ENCODE measurements around the gene RXRA.
"Not testable (repeated sequence)": the region's sequence is repeated elsewhere in the genome, so short reads cannot be mapped to it uniquely, and the experiment has no call there.

DNA sequence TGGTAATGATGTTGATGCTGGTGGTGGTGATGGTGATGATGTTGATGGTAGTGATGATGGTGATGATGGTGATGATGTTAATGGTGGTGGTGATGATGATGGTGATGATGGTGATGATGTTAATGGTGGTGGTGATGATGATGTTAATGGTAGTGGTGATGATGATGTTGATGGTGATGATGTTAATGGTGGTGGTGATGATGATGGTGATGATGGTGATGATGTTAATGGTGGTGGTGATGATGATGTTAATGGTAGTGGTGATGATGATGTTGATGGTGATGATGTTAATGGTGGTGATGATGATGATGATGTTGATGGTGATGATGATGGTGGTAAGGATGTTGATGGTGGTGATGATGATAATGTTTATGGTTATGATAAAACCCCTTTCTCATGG is 20.2 kb upstream of the RXRA start:
- TF ChIP-seq POLR2AphosphoS5 (IDR thresholded peaks at IDR 0.05; ENCODE audit: insufficient read depth, low read depth, low read length); JUN (IDR thresholded peaks at IDR 0.05; ENCODE audit: borderline replicate concordance, insufficient read depth, insufficient read length, low read depth); EZH2 (IDR thresholded peaks at IDR 0.05; ENCODE audit: borderline replicate concordance, low read depth, low read length, severe bottlenecking): not testable (repeated sequence)
- TF ChIP-seq, protein P1, sequence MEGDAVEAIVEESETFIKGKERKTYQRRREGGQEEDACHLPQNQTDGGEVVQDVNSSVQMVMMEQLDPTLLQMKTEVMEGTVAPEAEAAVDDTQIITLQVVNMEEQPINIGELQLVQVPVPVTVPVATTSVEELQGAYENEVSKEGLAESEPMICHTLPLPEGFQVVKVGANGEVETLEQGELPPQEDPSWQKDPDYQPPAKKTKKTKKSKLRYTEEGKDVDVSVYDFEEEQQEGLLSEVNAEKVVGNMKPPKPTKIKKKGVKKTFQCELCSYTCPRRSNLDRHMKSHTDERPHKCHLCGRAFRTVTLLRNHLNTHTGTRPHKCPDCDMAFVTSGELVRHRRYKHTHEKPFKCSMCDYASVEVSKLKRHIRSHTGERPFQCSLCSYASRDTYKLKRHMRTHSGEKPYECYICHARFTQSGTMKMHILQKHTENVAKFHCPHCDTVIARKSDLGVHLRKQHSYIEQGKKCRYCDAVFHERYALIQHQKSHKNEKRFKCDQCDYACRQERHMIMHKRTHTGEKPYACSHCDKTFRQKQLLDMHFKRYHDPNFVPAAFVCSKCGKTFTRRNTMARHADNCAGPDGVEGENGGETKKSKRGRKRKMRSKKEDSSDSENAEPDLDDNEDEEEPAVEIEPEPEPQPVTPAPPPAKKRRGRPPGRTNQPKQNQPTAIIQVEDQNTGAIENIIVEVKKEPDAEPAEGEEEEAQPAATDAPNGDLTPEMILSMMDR (IDR thresholded peaks at IDR 0.05; ENCODE audit: extremely low read depth in 1 of 2, insufficient read depth in 1 of 2, low read depth in 1 of 2, low read length in 2 of 2): not testable (repeated sequence)
- TF ChIP-seq, protein P2, sequence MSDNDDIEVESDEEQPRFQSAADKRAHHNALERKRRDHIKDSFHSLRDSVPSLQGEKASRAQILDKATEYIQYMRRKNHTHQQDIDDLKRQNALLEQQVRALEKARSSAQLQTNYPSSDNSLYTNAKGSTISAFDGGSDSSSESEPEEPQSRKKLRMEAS (IDR thresholded peaks at IDR 0.05; ENCODE audit: insufficient read depth, insufficient read length): not testable (repeated sequence)

All from endothelial cell of umbilical vein (primary cell).